Fibroblast of lung (primary cell): ENCODE data around the gene CUBN.

Experiments
- CTCF ChIP-seq, 2 donors: IDR thresholded peaks in 1 of 2; conservative IDR thresholded peaks in 1 of 2; 1 replicate in 1 of 2; 2 replicates in 1 of 2; pipeline ENCODE4 v1.5.1; 2011 to 2012; ENCODE audit warnings: low read length in 2 of 2, control low read depth in 1 of 2, inconsistent platforms in 1 of 2, low read depth in 1 of 2, mild to moderate bottlenecking in 1 of 2
- EZH2 ChIP-seq: IDR thresholded peaks from 2 replicates; pipeline ENCODE4 v1.5.1; 2012; ENCODE audit warnings: low read length, control low read depth, mild to moderate bottlenecking; ENCODE audit errors: missing control alignments

DNA sequence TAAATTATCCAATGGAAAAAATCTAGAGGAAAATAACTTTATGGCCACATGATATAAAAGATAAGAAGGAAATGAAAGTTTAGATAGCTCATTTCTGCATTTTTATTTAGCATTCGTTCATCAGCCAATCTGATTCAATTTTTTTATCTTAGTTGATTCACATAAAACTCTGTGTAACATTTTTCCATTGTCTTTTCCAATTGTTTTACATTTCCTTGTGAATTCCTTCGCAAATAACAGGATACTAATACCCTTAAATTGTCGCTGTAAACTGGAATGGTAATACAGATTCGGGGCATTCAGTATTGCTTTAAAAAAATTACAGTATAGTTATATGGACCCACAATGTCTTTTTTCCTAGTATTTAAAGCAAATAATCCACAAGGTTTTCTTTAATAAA, 136.4 kb downstream of the CUBN start:
- TF ChIP-seq EZH2, result no peak
- TF ChIP-seq CTCF (conservative IDR thresholded peaks at IDR 0.05 in 1 of 2, IDR thresholded peaks at IDR 0.05 in 1 of 2; ENCODE audit: low read depth in 1 of 2, low read length in 2 of 2), result no peak
